SK-MEL-5 (cell line): ENCODE data around the gene GZF1. TPM values are rescaled to one million over a fixed set of nuclear protein-coding genes. Genes with fewer than 3 reads are reported as not detected.

Experiments
- DNase-seq: peaks from one replicate; pipeline ENCODE4 v3.0.0-alpha.2; 2016; ENCODE audit warnings: low read depth, low spot score
- in situ Hi-C: cut with HindIII; loops from 2 replicates; pipeline ENCODE4 v1.10.0; 2016; ENCODE audit warnings: low sequenced_read_pairs, high pct_unique_total_duplicates, low pct_unique_long_range_greater_than_20kb
- polyA plus RNA-seq, 2 experiments: library from polyadenylated mRNA; depleted of rRNA; stranded (reverse); fragments of >200 nt; gene quantifications; 2 replicates each; pipeline ENCODE4 v1.2.3, GENCODE V29; 2015
- total RNA-seq: library from RNA; depleted of rRNA; stranded (reverse); fragments of >200 nt; shearing (Covaris generic); gene quantifications from 2 replicates; pipeline ENCODE4 v1.2.3, GENCODE V29; 2014; rRNA removed

The GZF1 gene
- total RNA-seq = 22.6 and 23.8 TPM in 2 replicates
- polyA plus RNA-seq (2015; cell fraction: cytosol; rRNA removed) = 25.2 and 44.2 TPM in 2 replicates
- polyA plus RNA-seq (2015; cell fraction: nucleus; rRNA removed) = 34.8 and 35.5 TPM in 2 replicates

GRCh38 chr20:23361476-23362391 lies at the start of gene GZF1:
Gene GZF1 (plus strand): TSS chr20:23362182. CDS start chr20:23364384, 2,202 bp downstream.
- in situ Hi-C loops = no loop called here
- peak; percentile 97 for DNase-seq

DNA sequence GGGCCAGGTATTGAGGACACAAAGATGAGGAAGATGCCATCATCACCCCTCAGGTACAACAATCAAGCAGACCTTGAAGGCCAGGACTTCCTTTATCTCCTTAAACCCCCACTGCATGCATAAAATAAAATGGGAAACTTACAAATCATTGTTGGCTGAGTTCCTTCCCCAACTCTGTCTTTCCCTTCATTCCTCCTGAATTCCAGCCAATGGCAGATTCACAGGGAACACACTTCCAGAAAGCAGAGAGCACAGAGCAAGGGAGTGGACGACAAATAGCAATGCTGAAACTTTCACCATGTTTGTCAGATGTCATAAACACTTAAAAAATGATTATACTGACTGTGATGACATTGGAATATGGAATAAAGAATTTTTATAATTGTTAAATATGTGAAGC lies 48.7 kb upstream of the GZF1 start:
- in situ Hi-C loops = no loop called here
- DNase-seq = no peak

DNA sequence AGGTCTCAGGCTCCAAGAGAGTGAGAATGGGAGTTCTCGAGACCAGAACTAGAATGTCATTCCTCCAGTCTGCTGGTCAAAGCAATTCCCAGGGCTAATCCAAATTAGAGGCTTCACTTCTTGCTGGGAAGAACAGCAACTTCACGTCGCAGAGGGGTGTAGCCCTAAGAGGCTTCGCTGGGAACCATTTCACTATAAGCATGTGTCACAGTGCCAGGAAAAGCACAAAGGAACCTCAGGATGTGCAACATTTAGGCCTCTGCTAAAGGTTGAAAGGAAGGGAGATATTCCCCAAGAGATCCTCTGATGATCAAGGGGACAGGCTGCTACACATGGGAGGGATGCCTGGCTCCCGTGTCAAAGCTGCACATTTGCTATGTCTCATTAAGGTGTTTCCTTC lies 47.3 kb upstream of the GZF1 start:
- DNase-seq = no peak
- in situ Hi-C loops = no loop called here

GRCh38 chr20:23315099-23315498 lies 46.9 kb upstream of the GZF1 start:
- no peak for DNase-seq
- in situ Hi-C loops = no loop called here

DNA sequence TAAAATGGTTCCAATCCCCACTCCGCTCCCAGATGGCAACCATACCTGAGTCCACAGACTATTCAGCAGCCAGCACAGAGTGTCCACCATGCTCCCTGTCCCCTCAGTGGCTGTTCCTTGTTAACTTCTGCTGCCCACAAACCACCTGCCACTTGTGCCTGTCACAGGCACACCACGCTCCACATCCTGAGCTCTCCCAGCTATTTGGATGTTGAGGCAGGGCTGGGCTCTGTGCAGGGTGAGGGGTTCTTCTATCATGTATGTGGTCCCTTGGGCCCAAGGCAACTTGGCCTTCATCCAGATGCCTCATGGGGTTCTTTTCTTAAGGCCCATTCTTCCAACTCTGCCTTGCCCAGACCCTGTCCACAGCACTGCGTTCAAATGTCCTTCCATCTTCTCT lies 45.4 kb upstream of the GZF1 start:
- in situ Hi-C loops = no loop called here
- DNase-seq = no peak

DNA sequence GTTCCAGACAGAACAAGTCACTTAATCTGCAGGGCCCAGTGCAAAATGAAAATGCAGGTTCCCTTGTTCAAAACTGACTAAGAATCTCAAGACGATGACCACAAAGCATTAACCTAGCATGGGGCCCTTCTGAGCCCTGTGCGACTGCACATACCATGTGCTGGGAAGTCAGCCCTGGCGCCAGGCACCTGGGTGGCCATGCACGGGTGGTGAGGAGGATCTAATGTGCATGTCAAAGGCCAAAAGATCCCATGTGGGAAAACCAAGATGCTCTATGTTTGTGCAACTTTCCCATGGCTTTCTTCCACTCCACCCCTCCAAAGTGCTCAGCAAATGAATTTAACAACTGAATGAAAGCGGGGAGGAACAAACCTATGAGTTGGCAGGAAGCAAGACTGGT lies 44.9 kb upstream of the GZF1 start:
- in situ Hi-C loops = no loop called here
- no peak for DNase-seq

- in situ Hi-C loops = no loop called here
- no peak for DNase-seq
Measured at GRCh38 chr20:23318347-23318746, 43.6 kb upstream of the GZF1 start.

DNA sequence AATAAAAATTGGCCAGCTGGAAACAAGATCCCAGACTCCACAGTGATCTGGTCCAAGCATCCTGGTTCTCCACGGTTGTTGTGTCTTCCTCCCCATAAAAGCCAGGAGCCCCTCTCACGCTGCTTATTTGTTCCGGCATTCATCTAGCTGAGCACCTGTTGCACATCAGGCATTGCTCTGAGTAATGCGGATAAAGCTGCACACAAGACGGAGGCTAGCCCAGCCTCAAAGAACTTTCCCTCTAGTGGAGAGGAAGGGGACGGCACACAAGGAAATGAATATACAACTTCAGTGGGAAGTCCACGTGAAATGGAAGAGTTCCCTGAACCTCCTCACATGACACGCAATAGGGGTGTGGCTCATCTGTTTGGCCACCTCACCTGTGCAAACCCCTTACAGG lies 41.7 kb upstream of the GZF1 start:
- DNase-seq = peak; percentile 55
- in situ Hi-C loops = no loop called here

DNA sequence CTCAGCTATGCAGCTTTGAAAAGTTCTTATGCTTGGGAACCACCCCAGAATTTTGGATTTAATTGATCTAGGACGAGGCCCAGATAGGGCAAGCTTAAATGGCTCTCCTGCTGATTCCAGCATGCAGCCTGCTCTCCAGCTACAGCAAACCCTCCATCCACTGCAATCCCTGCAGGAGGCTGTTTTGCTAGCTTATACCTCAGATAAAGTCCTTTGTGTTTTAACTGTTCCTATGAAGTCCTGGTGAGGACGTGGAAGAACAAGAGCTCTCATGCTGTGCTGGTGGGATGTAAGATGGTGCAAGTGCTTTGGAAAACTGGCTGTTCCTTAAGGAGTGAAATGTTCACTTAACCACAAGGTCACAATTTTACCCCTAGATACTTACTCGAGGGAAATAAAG lies 36.9 kb upstream of the GZF1 start:
- DNase-seq = no peak
- in situ Hi-C loops = no loop called here

DNA sequence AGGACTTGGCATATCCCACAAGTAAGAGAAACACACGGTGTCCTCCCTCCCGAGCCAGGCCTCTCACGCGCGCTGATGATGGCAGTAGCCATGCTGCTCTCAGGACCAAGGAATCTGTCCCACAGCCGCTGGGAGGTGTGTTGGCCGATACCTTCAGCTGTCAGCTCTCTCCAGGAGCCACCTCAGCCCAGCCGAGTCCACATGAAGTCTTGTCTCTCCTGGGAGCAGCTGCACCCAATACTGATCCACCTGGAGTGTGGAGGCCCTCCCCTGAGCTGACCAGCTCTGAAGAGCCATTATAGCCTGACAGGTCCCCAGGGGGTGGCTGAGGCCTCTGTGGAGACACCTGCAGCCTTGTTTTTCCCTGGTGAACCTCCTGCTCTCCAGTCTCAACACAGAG lies 35.2 kb upstream of the GZF1 start:
- DNase-seq = no peak
- in situ Hi-C loops = no loop called here

DNA sequence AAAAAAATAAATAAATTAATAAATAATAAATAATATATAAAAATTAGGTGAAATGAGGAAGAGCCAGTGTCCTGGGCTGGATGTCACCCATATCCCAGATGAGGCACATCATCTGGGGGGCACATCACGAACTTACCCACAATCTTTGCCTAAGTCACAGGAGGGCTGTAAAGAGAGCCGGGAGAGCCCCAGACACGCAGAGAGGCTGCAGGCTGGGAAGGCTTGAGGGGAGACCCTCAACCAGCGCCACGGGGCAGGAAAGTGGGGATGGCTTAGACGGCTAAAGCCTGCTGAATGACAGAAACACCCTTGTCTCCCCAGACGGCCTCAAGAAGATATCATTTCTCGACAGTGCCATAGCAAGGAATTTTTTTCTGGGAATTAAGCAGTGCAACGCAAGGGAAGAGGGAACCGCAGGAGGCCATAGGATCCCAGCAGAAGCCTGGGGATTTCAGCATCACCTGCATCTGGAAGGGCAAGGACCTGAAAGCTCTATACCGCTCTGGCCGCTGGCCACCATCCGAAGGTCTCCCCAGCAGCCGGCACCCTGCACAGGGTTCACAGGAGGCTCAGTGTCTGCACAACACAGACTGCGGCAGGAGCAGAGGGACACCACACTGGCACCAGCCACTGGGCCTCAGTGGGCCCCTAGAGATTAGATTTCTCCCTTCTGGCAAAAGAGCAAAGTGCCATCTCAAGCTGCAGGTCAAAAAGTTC lies 34.2 kb upstream of the GZF1 start:
- no peak for DNase-seq
- in situ Hi-C loops = no loop called here

- DNase-seq = no peak
- in situ Hi-C loops = no loop called here
Measured at GRCh38 chr20:23331450-23332350, 30.3 kb upstream of the GZF1 start.

DNA sequence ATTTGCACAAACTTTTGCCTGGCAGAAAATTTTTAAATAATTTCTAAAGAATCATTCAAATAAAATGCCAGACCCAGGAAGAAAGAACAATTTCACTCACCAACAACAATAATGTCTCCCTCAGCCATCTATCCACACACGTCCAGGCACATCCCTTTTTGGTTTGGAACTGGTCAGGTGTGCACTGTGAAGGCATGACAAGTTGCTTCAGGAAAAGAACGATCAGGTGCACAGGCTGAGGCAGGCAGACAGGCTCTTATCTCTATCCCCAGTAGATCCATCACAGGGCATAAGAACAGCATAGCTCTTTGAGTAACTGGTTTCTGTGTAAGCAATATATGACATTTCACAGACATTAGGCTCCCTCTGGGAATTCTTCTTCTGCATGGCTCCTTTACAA lies 29.5 kb upstream of the GZF1 start:
- DNase-seq = no peak
- in situ Hi-C loops = no loop called here

- in situ Hi-C loops = no loop called here
- DNase-seq = no peak
Measured at GRCh38 chr20:23334111-23334510, 27.9 kb upstream of the GZF1 start.

- in situ Hi-C loops = no loop called here
- no peak for DNase-seq
Measured at GRCh38 chr20:23335521-23335920, 26.5 kb upstream of the GZF1 start.

- in situ Hi-C loops = no loop called here
- no peak for DNase-seq
Measured at GRCh38 chr20:23336476-23336875, 25.5 kb upstream of the GZF1 start.

DNA sequence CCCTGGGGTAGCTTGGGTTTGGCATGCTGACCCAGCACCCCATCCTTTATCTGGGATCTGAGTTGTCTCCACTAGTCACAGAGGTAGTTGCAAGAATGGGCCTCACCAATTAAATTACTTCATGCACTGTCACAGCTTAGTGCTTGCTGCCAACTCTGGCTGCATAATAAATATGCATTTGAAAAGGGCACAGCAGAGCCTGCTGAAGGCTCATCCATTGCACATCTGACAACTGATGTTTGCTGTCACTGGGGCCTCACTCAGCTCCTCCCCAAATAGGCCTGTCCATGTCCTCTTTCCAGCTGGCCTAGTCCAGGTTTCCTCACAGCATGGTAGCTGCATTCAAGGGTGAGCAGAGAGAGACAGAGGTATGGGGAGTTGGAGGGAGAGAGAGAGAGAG lies 24.7 kb upstream of the GZF1 start:
- in situ Hi-C loops = no loop called here
- no peak for DNase-seq

- no peak for DNase-seq
- in situ Hi-C loops = no loop called here
Measured at GRCh38 chr20:23339986-23340385, 22.0 kb upstream of the GZF1 start.
